Measurements from ENCODE around the gene COA3.

- TF ChIP-seq CTCF (IDR thresholded peaks at IDR 0.05) (no peak), POLR2A (IDR thresholded peaks at IDR 0.05) (no peak)
Measured at GRCh38 chr17:42798011-42798382, 507 bp downstream of the COA3 start.
